ENCODE measurements around the gene GDA. TPM values are rescaled to one million over a fixed set of nuclear protein-coding genes. Genes with fewer than 3 reads are reported as not detected.
A peak's percentile ranks its signal among the peaks of the same experiment; 100 is the strongest.
"Not testable (repeated sequence)": the region's sequence is repeated elsewhere in the genome, so short reads cannot be mapped to it uniquely, and the experiment has no call there.

Gene GDA
- polyA plus RNA-seq, 1 donor = 1.1 TPM

DNA sequence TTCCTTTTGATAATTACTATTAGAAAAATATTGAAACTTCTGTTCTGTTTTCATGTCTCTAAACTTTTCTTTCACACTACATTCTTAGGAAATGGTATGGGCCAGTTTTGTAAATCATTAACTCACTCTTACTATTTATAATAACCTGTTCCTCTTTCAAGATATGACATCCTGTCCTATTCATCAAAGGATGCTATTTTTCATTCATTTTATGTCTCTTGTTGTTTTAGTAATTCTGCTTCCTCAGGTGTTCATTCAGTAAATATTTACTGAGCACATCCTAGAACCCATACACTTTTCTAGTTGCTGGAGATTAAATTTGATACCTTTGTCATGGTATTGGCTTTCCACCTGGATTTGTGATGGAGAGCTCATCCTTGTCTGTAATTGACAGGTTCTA is 58.0 kb downstream of the GDA start:
- DNase-seq (ENCODE audit: low read depth) = no peak

DNA sequence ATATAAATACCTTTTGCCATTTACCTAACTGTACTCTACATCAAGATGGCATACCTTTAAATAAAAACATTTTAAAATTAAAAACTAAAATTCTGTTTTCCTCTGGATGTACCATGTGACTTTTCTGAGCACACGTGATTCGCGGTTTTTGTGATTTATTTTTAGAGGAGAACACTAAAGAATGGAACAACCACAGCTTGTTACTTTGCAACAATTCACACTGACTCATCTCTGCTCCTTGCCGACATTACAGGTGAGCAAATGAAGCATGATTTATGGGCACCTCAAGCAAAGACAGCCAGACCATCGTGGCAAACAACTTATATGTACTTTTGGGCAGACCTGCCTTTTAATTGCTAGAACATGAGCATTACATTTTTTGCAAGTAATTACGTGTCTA is 61.3 kb downstream of the GDA start:
- DNase-seq (ENCODE audit: low read depth) = no peak

DNA sequence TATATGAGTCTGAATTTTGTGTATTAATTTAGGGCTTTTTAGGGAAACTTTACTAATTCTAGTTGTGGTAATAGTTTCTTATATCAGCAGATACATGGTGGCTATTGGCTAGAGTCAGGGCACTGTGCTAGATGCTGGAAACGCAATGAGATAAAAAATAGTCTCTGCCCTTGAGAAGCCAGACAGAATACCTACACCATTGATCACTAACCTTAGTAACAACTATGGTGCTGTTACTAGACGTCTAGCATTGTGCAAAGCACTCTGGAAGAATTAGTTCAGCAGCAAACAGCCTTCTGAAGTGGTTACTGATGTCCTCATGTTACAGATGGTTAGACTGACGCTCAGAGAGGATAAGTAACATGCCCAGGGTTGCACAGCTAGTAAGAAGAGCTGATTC is 61.8 kb downstream of the GDA start:
- no peak for DNase-seq (ENCODE audit: low read depth)

DNA sequence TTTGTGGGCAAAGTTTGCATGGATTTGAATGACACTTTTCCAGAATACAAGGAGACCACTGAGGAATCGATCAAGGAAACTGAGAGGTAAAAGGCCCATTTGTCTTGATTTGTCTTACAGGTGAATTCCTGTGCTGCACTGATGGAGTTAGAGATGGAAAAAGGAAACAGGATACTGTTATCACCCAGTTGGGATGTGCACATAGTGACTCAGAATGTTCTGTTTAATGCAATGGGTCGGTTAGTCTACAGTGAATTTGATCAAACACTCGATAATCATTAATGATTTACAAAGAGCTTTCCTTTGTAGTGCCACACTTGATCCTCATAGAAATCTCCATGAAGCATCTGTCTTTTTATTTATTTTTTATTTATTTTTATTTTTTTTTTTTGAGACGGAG is 64.7 kb downstream of the GDA start:
- DNase-seq (ENCODE audit: low read depth) = no peak

DNA sequence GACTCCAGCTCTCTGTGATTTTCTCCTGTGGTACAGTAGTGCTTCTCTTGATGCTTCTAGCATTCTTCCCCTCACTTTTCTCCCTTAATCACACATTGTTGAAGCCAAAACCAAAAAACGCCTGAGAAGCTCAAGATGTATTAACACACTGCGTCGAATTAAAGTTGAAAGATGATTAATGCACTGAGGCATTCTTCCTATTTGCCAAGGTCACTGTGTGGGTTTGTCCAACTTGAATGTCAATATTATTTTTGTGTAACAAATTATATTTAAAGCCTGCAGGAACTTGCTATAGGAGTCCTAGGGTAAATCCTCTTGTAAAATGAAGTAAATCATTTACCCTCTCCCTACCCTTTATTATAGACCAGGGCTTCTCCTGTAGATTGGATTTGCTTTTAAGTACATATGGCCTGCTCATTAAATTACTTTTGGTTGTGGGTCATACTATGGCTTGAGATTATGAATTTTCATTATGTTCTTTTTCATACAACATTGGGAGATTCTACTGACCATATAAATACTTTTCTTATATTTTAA is 68.1 kb downstream of the GDA start:
- DNase-seq (ENCODE audit: low read depth) = no peak

- DNase-seq (ENCODE audit: low read depth) = no peak
These were observed 71.3 kb downstream of the GDA start for GRCh38 chr9:72220589-72220988.

- no peak for DNase-seq (ENCODE audit: low read depth)
These were observed 77.0 kb downstream of the GDA start for GRCh38 chr9:72226146-72226812.

- no peak for DNase-seq (ENCODE audit: low read depth)
These were observed 79.0 kb downstream of the GDA start for GRCh38 chr9:72228282-72228681.

DNA sequence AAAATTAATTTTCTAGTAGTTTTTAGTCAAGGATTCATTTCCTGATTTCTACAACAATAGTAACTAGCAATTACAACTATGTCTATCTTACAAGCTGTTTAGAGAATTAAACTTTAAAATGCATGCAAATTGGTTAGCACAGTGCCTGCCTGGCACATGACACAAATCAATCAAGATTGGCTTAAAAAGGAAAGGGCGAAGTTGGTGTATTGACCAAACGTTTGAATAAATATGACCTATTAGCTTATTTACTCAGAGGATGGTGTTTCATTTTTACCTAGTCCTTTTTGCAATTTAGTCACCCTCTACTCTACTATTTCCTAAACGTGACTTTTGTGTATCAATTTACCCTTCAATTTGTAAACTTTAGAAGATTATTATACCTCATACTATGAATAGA is 83.5 kb downstream of the GDA start:
- DNase-seq (ENCODE audit: low read depth) = no peak

- no peak for DNase-seq (ENCODE audit: low read depth)
These were observed 98.3 kb downstream of the GDA start for GRCh38 chr9:72247549-72247948.

- no peak for DNase-seq (ENCODE audit: low read depth)
These were observed 102.3 kb downstream of the GDA start for GRCh38 chr9:72251589-72251988.

DNA sequence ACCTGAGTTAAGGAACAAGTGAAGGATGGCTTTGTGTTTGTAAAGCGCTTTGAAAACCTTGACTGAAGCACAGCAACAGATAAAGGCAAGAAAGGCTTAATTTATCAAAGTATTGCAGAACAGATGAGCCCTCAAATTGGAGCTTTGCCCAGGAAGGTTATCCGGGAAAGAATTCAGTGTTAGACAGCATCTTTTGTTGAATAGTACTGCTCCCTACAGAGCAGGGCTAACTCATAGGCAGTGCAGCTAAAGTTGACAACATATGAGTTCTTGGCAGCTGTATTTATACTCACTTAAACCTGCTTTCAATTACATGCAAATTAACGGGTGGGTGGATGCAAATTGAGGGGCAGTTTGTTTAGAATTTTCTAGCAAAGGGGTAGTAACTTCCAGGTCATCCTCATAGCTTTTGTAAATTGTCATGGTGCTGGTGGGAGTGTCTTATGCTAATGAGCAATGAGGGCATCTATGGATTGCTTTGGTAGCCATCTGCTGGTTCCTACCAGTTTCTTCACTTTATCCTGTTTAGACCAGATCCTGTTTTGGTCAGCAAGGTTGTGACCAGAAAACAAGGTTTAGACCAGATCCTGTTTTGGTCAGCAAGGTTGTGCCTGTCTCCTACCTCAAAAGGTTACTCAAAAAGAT is 105.8 kb downstream of the GDA start:
- no peak for DNase-seq (ENCODE audit: low read depth)

GRCh38 chr9:72255569-72255968 is 106.3 kb downstream of the GDA start:
- no peak for DNase-seq (ENCODE audit: low read depth)

- no peak for DNase-seq (ENCODE audit: low read depth)
These were observed 107.7 kb downstream of the GDA start for GRCh38 chr9:72256931-72257330.

GRCh38 chr9:72257814-72258213 is 108.6 kb downstream of the GDA start:
- no peak for DNase-seq (ENCODE audit: low read depth)

GRCh38 chr9:72262063-72262462 is 112.8 kb downstream of the GDA start:
- no peak for DNase-seq (ENCODE audit: low read depth)

GRCh38 chr9:72263572-72263971 is 114.3 kb downstream of the GDA start:
- DNase-seq (ENCODE audit: low read depth) = no peak

- no peak for DNase-seq (ENCODE audit: low read depth)
These were observed 119.7 kb downstream of the GDA start for GRCh38 chr9:72268961-72269360.

- DNase-seq (ENCODE audit: low read depth) = not testable (repeated sequence)
These were observed 121.1 kb downstream of the GDA start for GRCh38 chr9:72270359-72270758.

DNA sequence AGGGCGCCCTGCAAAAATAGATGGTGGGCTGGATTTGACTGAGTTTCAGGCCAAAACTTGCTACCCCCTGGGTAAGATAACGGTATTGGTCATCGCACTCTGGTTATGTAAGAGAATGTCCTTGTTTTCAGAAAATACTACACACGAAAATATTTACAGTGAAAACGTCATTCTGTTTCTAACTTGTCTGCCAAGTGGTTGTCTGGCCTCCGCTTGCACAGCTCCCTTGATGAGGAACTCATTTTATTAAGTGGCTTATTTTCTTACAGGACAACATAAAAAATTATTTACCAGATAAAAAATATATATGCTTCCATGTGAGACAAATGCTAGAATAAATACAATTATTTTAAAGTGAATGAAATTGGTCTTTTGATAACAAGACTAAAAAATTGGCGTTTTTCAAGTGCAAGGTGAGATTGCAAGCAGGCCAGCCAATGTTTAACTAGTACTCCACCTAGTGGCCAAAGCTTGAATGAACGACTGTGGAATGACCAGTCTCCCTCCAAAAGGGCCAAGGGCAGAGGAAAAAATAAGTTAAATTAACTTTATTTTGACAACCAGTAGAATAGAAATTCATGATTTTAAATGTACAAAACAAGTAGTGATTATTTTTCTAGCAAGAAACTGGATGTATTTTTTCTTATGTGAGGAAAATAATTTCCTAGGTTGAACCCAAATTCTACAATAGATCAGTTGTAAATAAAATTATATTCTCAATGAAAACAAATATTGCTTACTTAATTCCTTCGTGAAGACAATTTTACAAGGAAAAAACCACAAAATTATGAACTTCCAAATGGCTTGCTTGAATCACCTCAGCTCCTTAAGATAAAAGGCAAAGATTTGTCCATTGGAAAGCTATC is 122.6 kb downstream of the GDA start:
- DNase-seq (ENCODE audit: low read depth) = peak; percentile 28

- DNase-seq (ENCODE audit: low read depth) = no peak
These were observed 125.2 kb downstream of the GDA start for GRCh38 chr9:72274441-72274840.

DNA sequence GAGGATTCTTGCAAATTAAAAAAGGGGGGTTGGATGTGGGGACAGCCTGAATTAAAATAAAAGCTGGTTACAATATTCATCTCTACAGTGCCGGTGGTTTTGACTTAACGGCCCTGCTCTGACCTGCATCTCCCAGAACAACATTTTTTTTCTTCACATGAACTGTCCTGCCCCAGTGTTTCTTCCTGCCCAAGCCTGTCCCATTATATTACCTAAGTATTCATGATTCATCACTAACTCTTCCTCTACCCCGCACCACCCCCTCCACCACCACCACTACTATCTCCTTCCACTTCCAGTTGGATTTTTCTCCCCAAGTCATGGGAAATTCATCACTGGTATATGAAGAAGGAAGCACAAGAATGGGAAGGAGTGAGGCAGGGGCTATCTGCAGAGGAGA is 125.7 kb downstream of the GDA start:
- no peak for DNase-seq (ENCODE audit: low read depth)

- DNase-seq (ENCODE audit: low read depth) = no peak
These were observed 127.2 kb downstream of the GDA start for GRCh38 chr9:72276429-72276828.

All from forelimb muscle (tissue), 1 donor.